Endodermal cell (in vitro differentiated cells): Measurements from ENCODE around the gene UNC93B1. TPM values are rescaled to one million over a fixed set of nuclear protein-coding genes. Genes with fewer than 3 reads are reported as not detected.
A peak's percentile ranks its signal among the peaks of the same experiment; 100 is the strongest.

Experiments
- DNase-seq: peaks from one replicate; pipeline ENCODE4 v3.0.0-alpha.2; 2017
- H3K27ac ChIP-seq: 2 replicates; pipeline ENCODE4 v1.5.1; 2013; ENCODE audit warnings: mild to moderate bottlenecking, low read depth, low read length, moderate library complexity
- H3K27me3 ChIP-seq: 2 replicates; pipeline ENCODE4 v1.6.1; 2013; ENCODE audit warnings: mild to moderate bottlenecking, low read length, moderate library complexity; ENCODE audit not compliant: insufficient read depth, control insufficient read depth, poor library complexity, severe bottlenecking
- H3K36me3 ChIP-seq: 2 replicates; pipeline ENCODE4 v1.7.0; 2013; ENCODE audit warnings: mild to moderate bottlenecking, low read length, moderate library complexity; ENCODE audit not compliant: control insufficient read depth, insufficient read depth
- H3K4me1 ChIP-seq: one replicate; pipeline ENCODE4 v1.7.0; 2013; ENCODE audit warnings: low read length; ENCODE audit not compliant: control insufficient read depth, insufficient read depth
- H3K4me3 ChIP-seq: 2 replicates; pipeline ENCODE4 v1.5.1; 2013; ENCODE audit warnings: mild to moderate bottlenecking, low read length, moderate library complexity
- H3K9ac ChIP-seq: 2 replicates; pipeline ENCODE4 v1.6.1; 2013; ENCODE audit warnings: mild to moderate bottlenecking, low read length, moderate library complexity; ENCODE audit not compliant: poor library complexity, severe bottlenecking; ENCODE audit errors: extremely low read depth
- H3K9me3 ChIP-seq: 2 replicates; pipeline ENCODE4 v1.6.1; 2013; ENCODE audit warnings: mild to moderate bottlenecking, low read length, moderate library complexity; ENCODE audit not compliant: control insufficient read depth
- H3K27ac Mint-ChIP-seq: 2 replicates; pipeline ENCODE4 v1.8.0; 2020; ENCODE audit warnings: mixed read lengths
- H3K27me3 Mint-ChIP-seq: 2 replicates; pipeline ENCODE4 v1.8.0; 2021; ENCODE audit warnings: mild to moderate bottlenecking, mixed read lengths; ENCODE audit not compliant: insufficient read depth
- H3K36me3 Mint-ChIP-seq: 2 replicates; pipeline ENCODE4 v1.8.0; 2020; ENCODE audit warnings: low read depth, mixed read lengths
- H3K4me1 Mint-ChIP-seq: 2 replicates; pipeline ENCODE4 v1.8.0; 2020; ENCODE audit warnings: mixed read lengths
- H3K4me3 Mint-ChIP-seq: 2 replicates; pipeline ENCODE4 v1.8.0; 2020; ENCODE audit warnings: mild to moderate bottlenecking, moderate library complexity, mixed read lengths
- H3K9me3 Mint-ChIP-seq: 2 replicates; pipeline ENCODE4 v1.8.0; 2020; ENCODE audit warnings: mild to moderate bottlenecking, mixed read lengths
- CTCF ChIP-seq: fragments of 200-600 bp; sonication (generic); conservative IDR thresholded peaks from 2 replicates; pipeline ENCODE4 v1.5.0; 2021; ENCODE audit warnings: antibody characterized with exemption, mild to moderate bottlenecking
- WGBS, 2 experiments: methylation state at CpG; one replicate each; pipeline versions ENCODE4 v1.1.5 to v1.1.7; 2013; ENCODE audit warnings: missing lambda C conversion rate in 2 of 2, mixed read lengths in 1 of 2; ENCODE audit not compliant: insufficient coverage in 1 of 2, insufficient read length in 1 of 2; 5-methylcytosine and 5-hydroxymethylcytosine counted together
- total RNA-seq, 2 donors: library from RNA; stranded (reverse); fragmentation: NEBNext Ultra II Directional in 1 of 2; extraction: Animal tissue kit (Norgen Biotek cat#: 25700) in 1 of 2; gene quantifications; 2 replicates in 1 of 2; 3 replicates in 1 of 2; pipeline ENCODE4 v1.2.1, GENCODE V29; 2021

The UNC93B1 gene
- total RNA-seq, 2 donors from 2014 or later = 27.1 to 32.0 TPM

GRCh38 chr11:68049509-68050370, 45.8 kb upstream of the UNC93B1 start:
- peak; percentile 26 for TF ChIP-seq CTCF
- Histone ChIP-seq H3K27ac (no peak overlapping the region), H3K4me3 (no peak overlapping the region), H3K36me3 (no peaks in the 10 kb centered on the region), H3K27me3 (no peaks in the 10 kb centered on the region), H3K4me1 (no peaks in the 10 kb centered on the region), H3K9me3 (no peaks in the 10 kb centered on the region), H3K9ac (no peak overlapping the region)
- WGBS, 2 experiments = 93 to 96% methylated on average over 30 to 40 of the region's 40 CpGs
- DNase-seq = peak; percentile 35
- no peaks in the 10 kb centered on the region for H3K9me3 Mint-ChIP-seq
- H3K4me3 Mint-ChIP-seq = no peak overlapping the region
- H3K36me3 Mint-ChIP-seq = peaks cover 7% of the 10 kb centered on the region
- no peak overlapping the region for H3K27ac Mint-ChIP-seq
- H3K4me1 Mint-ChIP-seq = peaks cover 6% of the 10 kb centered on the region
- H3K27me3 Mint-ChIP-seq = no peaks in the 10 kb centered on the region

- Mint-ChIP-seq H3K4me3 (no peak overlapping the region), H3K27ac (no peak overlapping the region), H3K9me3 (no peaks in the 10 kb centered on the region), H3K4me1 (peaks cover 6% of the 10 kb centered on the region), H3K27me3 (no peaks in the 10 kb centered on the region), H3K36me3 (peaks cover 7% of the 10 kb centered on the region)
- Histone ChIP-seq H3K4me1 (no peaks in the 10 kb centered on the region), H3K9ac (no peak overlapping the region), H3K9me3 (no peaks in the 10 kb centered on the region), H3K36me3 (no peaks in the 10 kb centered on the region), H3K27me3 (no peaks in the 10 kb centered on the region), H3K4me3 (no peak overlapping the region), H3K27ac (no peak overlapping the region)
- peak; percentile 39 for DNase-seq
- 89 to 92% methylated on average over 18 to 35 of the region's 35 CpGs for WGBS, 2 experiments
- no peak for TF ChIP-seq CTCF
These were observed 45.0 kb upstream of the UNC93B1 start for GRCh38 chr11:68048681-68049508.

- no peaks in the 10 kb centered on the region for H3K9me3 ChIP-seq
- Mint-ChIP-seq H3K4me3 (no peak overlapping the region), H3K4me1 (peaks cover 6% of the 10 kb centered on the region), H3K9me3 (no peaks in the 10 kb centered on the region), H3K36me3 (peaks cover 7% of the 10 kb centered on the region), H3K27me3 (no peaks in the 10 kb centered on the region), H3K27ac (no peak overlapping the region)
- H3K4me1 ChIP-seq = no peaks in the 10 kb centered on the region
- no peak overlapping the region for H3K9ac ChIP-seq
- no peaks in the 10 kb centered on the region for H3K36me3 ChIP-seq
- WGBS, 2 experiments = 93 to 96% methylated on average over 20 to 37 of the region's 37 CpGs
- no peaks in the 10 kb centered on the region for H3K27me3 ChIP-seq
- TF ChIP-seq CTCF = no peak
- DNase-seq = no peak
- no peak overlapping the region for H3K4me3 ChIP-seq
- no peak overlapping the region for H3K27ac ChIP-seq
These were observed 43.8 kb upstream of the UNC93B1 start for GRCh38 chr11:68047437-68048290.
